GM15510 (cell line): ENCODE data around the gene CDK5RAP1.

Source experiments
- POLR2A ChIP-seq: IDR thresholded peaks from 3 replicates; pipeline ENCODE4 v1.6.1; 2011; ENCODE audit warnings: borderline replicate concordance; ENCODE audit not compliant: insufficient read length; ENCODE audit errors: extremely low read depth

CDK5RAP1 gene

DNA sequence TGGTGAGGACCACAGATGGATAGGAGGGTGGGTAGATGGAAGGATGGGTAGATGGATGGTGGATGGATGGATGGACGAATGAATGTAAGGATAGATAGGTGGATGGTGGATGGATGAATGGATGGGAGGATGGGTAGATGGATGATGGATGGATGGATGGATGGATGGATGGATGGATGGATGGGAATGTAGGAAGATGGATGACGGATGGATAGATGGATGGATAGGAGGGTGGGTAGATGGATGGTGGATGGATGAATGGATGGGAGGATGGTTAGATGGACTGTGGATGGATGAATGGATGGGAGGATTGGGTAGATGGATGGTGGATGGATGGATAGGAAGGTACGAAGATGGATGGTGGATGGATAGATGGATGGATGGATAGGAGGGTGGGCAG is 67.2 kb downstream of the CDK5RAP1 start:
- TF ChIP-seq POLR2A, result no peak

GRCh38 chr20:33333616-33334015 is 67.7 kb downstream of the CDK5RAP1 start:
- no peak for TF ChIP-seq POLR2A

DNA sequence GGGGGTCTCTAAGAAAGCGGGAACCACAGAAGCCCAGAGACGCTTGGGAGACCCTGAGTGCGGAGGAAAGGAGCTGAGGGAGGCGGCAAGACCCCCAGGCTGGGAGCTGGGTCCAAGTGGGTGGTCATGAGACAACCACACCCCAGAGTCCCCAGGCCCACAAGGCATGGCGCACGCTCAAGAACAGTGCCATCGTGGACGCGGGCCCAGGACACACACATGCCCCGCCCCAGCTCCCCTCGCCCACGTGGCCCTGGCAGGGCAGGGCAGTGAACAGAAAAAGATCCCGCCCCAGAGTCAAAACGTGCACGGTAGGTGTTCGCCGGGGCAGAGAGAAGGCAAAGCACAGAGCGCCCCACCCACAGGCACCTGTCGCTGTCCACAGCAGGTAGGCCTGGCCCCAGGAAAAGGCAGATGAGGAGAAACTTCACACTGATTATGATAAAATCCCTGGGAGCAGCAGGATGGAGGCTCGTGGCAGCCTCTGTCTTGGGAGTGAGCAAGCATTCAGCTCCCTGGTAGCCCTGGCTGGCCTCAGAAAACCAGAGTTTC is 68.3 kb downstream of the CDK5RAP1 start:
- TF ChIP-seq POLR2A, result no peak

DNA sequence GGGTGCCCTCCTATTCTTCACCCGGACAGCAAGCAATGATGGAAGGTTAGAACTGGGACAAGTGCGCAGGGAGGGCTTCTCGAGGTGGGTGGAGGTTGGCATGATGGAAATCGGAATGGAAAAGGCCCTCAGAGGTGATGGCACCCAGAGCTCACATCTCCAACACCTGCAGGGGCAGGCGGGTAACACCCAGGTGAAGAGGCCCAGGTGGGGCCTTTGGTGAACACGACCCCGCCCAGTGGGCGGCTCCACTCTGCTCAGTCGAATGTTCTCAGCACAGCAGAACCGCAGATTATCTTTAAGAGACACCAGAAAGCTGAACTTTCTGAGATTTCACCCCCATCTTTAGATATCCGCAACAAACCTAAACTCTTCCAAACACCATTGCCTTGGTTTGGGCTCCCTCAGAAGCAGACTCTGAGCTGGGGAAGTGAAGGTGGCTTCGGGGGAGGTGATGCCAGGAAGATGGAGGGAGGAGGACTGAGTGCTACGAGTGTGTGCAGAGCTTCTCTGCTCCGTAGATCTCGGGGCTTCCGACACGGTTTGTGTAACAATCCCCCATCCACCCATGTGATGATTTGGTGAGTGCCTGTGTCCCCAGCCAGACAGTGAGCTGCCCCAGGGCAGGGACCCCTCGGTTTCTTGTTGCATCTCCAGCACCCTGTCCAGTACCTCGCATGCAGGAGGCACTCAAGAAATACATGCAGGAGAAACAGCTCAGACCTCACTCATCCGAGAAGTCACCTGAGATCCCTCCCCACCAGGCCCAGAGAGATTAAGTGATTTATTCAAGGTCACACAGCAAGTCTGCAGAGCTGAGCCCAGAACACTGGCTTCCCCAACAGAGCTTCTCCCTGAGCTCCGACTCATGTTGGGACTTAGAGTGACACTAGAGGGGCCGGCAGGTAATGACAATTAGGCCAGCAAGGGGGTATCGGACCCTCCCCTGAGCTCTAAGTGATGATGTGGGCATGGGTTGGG is 72.9 kb downstream of the CDK5RAP1 start:
- TF ChIP-seq POLR2A, result no peak

- TF ChIP-seq POLR2A, result no peak
Observed at GRCh38 chr20:33325350-33325749, 76.0 kb downstream of the CDK5RAP1 start.

GRCh38 chr20:33323236-33323635 is 78.1 kb downstream of the CDK5RAP1 start:
- TF ChIP-seq POLR2A, result no peak

GRCh38 chr20:33322456-33322855 is 78.9 kb downstream of the CDK5RAP1 start:
- TF ChIP-seq POLR2A, result no peak

DNA sequence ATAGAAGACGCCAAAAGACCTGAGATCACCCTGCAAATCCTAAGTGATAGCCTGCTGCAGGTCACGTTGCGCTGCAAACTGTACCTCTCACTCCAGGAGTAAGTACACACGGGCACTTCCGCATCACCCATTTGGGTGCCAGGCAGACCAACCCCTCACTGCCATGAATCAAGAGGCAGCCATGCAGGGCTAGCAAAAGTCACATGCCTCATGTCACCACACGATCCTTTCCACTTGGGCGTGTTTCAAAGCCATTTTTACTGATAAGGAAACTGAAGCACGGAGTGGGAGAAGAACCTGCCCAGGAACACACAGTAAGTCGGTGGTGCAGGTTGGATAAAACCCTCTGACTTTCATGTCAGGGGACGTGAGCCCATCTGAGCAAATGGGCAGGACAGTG is 81.3 kb downstream of the CDK5RAP1 start:
- no peak for TF ChIP-seq POLR2A

DNA sequence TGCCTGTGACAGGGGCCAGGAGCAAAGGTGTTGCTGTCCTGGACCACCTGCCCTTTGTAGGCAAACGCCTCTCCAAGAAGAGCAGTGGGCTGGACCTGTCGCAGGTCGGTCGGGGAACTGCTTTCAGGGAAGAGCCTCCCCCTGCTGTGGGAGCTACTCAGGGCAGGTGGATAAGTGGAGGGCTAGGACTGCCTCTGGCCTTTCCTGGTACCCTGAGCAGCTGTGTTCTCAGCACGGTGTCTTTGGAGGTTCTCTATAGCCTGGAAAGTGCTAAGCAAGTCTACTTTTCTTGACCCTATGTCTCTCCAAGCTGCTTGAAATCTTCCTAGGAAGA is 83.3 kb downstream of the CDK5RAP1 start:
- TF ChIP-seq POLR2A, result no peak

DNA sequence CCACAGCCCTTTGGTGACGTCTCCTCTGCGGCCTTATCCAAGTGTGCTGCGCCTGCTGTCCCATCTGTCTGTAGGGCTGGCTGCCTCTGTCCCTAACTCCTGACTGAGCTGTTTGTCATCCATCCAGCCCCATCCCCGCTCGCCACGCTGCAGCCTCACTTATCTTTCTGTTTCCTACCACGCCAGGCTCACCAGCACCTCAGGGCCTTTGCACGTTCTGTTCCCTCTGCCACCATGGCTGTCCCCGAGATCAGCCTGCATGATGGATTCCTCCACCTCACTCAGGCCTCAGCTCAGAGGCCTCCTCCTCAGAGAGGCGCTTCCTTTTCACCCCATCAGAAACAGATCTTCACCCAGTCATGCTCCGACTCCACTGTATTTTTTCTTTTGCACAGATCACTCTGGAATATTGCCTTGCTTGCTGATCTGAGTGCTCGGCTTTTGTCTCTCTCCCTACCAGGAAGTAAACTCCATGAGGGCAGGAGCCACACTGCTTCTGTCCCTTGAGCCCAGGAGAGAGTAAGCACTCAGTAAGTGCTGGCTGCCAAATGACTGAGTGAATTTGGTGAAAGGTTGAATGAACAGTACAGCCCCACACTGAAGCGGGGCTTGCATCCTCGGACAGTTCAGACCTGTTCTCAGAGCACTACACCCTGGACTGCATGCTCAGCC is 83.8 kb downstream of the CDK5RAP1 start:
- TF ChIP-seq POLR2A, result no peak

DNA sequence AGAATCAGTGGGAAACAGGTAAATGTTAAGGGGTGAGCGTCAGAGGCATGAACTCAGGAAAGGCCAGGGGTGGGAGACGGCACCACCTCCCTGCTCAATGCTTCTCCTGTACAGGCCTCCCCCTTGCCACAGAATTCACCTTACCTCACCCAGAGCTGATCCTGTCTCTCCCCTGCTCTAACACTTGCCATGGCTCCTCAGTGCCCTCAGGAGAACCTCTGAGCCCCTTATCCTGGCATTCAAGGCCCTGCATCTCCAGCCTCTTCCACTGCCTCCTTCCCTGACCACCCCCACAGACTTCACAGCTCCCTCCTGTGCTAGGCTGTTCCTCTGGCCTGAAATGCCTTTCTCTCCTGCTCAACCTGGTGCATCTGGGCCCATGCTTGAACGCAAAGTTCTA is 84.4 kb downstream of the CDK5RAP1 start:
- no peak for TF ChIP-seq POLR2A

DNA sequence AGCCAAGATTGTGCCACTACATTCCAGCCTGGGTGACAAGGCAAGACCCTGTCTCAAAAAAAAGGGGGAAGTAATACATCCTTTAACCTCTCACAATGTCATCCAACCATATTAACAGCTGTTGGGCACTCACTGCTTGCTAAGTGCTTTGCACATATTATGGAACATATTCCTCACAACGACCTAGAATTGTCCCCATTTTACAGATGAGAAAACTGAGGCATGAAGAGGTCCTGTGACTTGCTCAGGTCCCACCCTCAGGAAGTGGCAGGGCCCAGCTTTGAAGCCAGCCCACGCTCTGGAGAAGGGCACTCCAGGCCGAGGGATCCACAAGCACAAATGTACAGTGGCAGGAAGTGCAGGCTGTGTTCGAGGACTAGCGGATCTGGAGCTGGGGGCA is 85.0 kb downstream of the CDK5RAP1 start:
- TF ChIP-seq POLR2A, result no peak

GRCh38 chr20:33313686-33314314 is 87.5 kb downstream of the CDK5RAP1 start:
- no peak for TF ChIP-seq POLR2A

DNA sequence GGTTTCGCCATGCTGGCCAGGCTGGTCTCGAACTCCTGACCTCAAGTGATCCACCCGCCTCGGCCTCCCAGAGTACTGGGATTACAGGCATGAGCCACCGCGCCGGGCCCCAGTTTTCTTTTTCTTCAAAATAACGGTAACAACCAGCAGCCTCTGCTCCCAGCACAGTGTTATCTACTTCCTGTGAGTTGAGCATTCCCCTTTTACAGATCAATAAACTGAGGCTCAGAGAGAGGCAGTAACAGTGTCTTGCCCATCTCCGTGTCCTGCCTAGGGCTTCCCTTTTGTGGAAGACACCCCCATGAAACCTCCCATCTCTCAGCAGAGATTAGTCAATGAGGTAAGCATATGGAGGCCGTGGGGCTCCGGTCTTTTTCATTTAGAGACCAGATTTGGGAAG is 88.7 kb downstream of the CDK5RAP1 start:
- TF ChIP-seq POLR2A, result no peak

DNA sequence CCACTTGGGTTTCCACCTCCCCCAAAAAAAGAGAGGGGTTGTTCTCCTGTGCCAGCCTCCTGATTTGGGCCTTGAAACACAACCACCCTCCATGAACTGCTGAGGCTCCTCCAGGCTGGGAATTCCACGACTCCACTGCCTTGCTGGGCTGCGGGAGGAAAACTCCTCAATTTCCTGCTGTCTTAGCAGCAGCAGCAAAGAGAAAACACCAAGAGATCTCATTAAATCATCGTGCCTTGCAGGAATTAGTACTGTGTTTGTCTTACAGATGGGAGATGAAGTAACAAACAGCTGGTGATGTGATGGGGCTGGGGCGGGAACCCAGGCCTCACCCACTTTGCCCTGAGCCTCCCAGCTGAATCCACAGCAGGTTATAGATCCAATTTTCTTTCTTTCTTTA is 89.3 kb downstream of the CDK5RAP1 start:
- no peak for TF ChIP-seq POLR2A
